ENCODE data around the gene ETFA.
A peak's percentile ranks its signal among the peaks of the same experiment; 100 is the strongest.

The ETFA gene

DNA sequence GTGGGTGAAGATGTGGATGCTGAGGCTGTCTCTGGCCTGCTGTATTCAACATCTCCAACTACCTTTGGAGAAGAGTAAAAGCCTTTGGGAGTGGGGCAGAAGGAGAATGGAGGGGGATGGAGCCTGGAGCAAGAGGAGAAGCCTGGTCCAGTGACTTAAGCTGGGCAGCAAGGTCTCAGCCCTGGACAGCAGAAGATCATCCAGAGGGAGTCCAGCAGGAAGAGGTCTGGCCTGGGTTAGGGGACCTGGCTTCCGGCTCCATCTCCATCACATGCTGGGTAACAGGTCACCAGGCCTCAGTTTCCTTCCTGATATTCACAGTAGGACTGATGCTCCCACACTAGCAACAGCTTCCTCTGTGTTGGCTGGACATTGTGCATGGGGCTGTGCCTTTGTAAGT, 21.5 kb upstream of the ETFA start:
- no peak for DNase-seq (ENCODE audit: extremely low read depth, low read depth)
- TF ChIP-seq CTCF (IDR thresholded peaks at IDR 0.05; ENCODE audit: low read depth, low read length, missing control alignments): no peak

GRCh38 chr15:76330080-76330680, 18.9 kb upstream of the ETFA start:
- no peak for DNase-seq (ENCODE audit: extremely low read depth, low read depth)
- no peak overlapping the region for H3K4me3 ChIP-seq (replicated peaks; ENCODE audit: low read depth, low read length)
- TF ChIP-seq CTCF (IDR thresholded peaks at IDR 0.05; ENCODE audit: low read depth, low read length, missing control alignments): peak; percentile 57

More for the DNA sequence above, 21.5 kb upstream of the ETFA start:
- no peak overlapping the region for H3K4me3 ChIP-seq (replicated peaks; ENCODE audit: low read depth, low read length)

GRCh38 chr15:76328958-76329357, 17.7 kb upstream of the ETFA start:
- no peak for TF ChIP-seq CTCF (IDR thresholded peaks at IDR 0.05; ENCODE audit: low read depth, low read length, missing control alignments)
- no peak for DNase-seq (ENCODE audit: extremely low read depth, low read depth)
- no peak overlapping the region for H3K4me3 ChIP-seq (replicated peaks; ENCODE audit: low read depth, low read length)

DNA sequence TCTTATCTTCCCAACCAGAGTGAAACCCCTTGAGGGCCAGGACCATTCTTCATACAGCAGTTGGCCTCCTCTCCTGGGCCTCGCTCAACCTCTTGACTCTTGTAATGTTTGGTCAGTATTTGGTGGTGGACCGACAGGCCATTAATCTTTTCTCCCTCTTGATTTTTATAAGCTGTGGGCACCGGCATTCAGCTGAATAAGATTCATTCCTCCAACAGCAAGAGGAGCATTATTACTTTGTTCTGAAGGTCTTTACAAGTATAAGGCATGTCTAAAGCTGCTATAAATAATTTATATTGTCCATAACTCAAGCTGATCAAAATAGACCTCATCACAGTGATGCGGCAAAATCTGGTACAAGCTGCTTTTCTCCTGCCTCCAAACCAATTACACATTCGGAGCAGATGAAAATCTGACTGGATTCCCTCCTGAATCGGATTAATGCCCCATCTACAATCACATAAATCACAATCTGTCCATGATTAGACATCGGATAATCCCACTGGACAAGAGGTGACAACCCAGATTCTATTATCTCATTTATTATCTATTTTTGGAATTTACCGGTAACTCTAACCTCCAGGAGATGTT, 16.9 kb upstream of the ETFA start:
- DNase-seq (ENCODE audit: extremely low read depth, low read depth): no peak
- no peak overlapping the region for H3K4me3 ChIP-seq (replicated peaks; ENCODE audit: low read depth, low read length)
- no peak for TF ChIP-seq CTCF (IDR thresholded peaks at IDR 0.05; ENCODE audit: low read depth, low read length, missing control alignments)

DNA sequence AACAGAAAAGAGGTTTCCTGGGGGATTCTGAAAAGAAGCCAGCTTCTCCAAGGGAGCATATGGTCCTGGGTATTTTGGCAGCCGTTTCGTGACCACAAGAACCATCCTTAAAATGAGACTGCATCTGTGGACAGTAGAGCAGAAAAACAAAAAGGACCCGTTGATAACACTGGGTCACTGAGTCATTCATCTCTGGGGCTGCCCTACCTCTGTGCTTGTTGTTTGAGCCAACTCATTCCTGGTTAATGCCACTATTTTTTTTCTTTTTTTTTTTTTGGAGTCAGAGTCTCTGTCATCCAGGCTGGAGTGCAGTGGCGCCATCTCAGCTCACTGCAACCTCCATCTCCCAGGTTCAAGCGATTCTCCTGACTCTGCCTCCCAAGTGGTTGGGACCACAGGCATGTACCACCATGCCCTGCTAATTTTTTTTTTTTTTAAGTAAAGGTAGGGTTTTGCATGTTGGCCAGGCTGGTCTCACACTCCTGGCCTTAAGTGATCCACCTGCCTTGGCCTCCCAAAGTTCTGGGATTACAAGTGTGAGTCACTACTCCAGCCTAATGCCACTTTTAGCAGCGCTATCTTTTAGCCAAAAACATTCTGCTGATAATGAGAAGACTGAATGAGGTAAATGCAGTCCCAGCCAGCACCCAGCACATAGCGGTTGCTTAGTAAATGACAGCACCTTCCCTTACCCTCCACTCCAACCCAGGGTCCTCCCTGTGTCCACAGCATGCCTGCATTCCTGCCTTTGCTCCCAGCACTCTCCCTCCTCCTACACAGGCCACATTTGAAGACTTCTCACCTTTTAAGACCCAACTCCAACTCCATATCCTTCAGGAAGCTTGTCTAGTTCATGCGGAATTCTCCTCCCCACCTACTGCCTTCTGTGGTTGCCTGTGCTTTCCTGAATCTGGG, 16.2 kb upstream of the ETFA start:
- no peak for DNase-seq (ENCODE audit: extremely low read depth, low read depth)
- TF ChIP-seq CTCF (IDR thresholded peaks at IDR 0.05; ENCODE audit: low read depth, low read length, missing control alignments): no peak

GRCh38 chr15:76325704-76326103, 14.4 kb upstream of the ETFA start:
- TF ChIP-seq CTCF (IDR thresholded peaks at IDR 0.05; ENCODE audit: low read depth, low read length, missing control alignments): no peak
- no peak for DNase-seq (ENCODE audit: extremely low read depth, low read depth)
- no peak overlapping the region for H3K4me3 ChIP-seq (replicated peaks; ENCODE audit: low read depth, low read length)

More for the DNA sequence above, 16.2 kb upstream of the ETFA start:
- H3K4me3 ChIP-seq (replicated peaks; ENCODE audit: low read depth, low read length): no peak overlapping the region

Measured in HFF-Myc (cell line).